Fibroblast of lung (primary cell): ENCODE results near the gene MRPS15.

Experiments used
- EZH2 ChIP-seq: IDR thresholded peaks from 2 replicates; pipeline ENCODE4 v1.5.1; 2012; ENCODE audit warnings: low read length, control low read depth, mild to moderate bottlenecking; ENCODE audit errors: missing control alignments
- TF ChIP-seq, protein P1 (sequence below), 2 donors: IDR thresholded peaks in 1 of 2; conservative IDR thresholded peaks in 1 of 2; 1 replicate in 1 of 2; 2 replicates in 1 of 2; pipeline ENCODE4 v1.5.1; 2011 to 2012; ENCODE audit warnings: low read length in 2 of 2, control low read depth in 1 of 2, inconsistent platforms in 1 of 2, low read depth in 1 of 2, mild to moderate bottlenecking in 1 of 2

DNA sequence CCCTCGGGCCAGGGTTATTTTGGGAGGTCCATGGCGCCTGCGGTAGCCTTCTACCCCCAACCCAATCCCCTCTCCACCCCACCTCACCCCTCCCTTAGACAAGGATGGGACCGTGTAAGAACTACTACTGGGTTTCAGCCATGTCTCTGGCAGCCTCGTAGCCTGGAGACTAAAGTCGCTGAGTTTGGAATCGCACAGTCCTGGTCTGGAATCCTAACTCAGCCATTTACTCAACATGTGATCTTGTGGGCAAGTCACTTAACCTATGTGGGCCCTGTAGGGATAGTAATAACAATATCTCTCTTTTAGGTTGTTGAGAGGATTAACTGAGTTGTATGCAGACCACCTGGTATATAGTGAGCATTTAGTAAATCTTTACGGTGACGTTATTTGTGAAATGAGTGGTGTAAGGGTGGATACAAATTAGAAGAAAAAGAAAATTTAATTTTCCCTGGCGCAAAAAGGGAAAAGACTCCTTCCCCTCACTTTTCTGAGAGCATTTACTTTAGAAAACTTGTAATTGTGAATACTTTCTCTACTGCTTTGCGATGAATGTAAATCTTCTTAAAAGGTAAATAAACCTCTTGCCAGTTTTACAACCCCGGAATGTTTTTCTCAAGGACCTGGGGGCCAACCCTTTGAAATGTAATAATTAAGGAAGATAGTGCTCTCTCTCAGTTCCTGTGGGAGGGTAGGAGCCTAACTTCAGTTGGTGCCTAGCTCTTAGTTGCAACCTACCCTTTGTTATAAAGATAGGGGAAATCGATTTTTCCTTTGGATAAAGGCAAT, 615 bp upstream of the MRPS15 start:
- TF ChIP-seq, protein P1, sequence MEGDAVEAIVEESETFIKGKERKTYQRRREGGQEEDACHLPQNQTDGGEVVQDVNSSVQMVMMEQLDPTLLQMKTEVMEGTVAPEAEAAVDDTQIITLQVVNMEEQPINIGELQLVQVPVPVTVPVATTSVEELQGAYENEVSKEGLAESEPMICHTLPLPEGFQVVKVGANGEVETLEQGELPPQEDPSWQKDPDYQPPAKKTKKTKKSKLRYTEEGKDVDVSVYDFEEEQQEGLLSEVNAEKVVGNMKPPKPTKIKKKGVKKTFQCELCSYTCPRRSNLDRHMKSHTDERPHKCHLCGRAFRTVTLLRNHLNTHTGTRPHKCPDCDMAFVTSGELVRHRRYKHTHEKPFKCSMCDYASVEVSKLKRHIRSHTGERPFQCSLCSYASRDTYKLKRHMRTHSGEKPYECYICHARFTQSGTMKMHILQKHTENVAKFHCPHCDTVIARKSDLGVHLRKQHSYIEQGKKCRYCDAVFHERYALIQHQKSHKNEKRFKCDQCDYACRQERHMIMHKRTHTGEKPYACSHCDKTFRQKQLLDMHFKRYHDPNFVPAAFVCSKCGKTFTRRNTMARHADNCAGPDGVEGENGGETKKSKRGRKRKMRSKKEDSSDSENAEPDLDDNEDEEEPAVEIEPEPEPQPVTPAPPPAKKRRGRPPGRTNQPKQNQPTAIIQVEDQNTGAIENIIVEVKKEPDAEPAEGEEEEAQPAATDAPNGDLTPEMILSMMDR (conservative IDR thresholded peaks at IDR 0.05 in 1 of 2, IDR thresholded peaks at IDR 0.05 in 1 of 2; ENCODE audit: low read depth in 1 of 2, low read length in 2 of 2), result no peak
- no peak for TF ChIP-seq EZH2
